SK-N-SH (cell line): ENCODE results near the gene CYP2S1. TPM values are rescaled to one million over a fixed set of nuclear protein-coding genes. Genes with fewer than 3 reads are reported as not detected.

Experiments used
- CTCF ChIA-PET: fragments of 300-600, 350-600 bp; formaldehyde crosslinking; extraction: SDS; loops from one replicate; lab custom pipeline; 2021; lab: Yijun Ruan, JAX
- POLR2A ChIA-PET: fragments of 350-600 bp; sonication (Branson Sonifier 250); formaldehyde crosslinking; extraction: SDS; loops from one replicate; lab custom pipeline; 2020; ENCODE audit warnings: antibody characterized with exemption, inconsistent platforms; lab: Yijun Ruan, JAX
- DNase-seq: peaks from one replicate; pipeline ENCODE4 v3.0.0; 2012
- H2AFZ ChIP-seq: fragments of 200-600 bp; sonication (generic); 2 replicates; pipeline ENCODE4 v1.8.1; 2016; ENCODE audit warnings: antibody characterized with exemption, mild to moderate bottlenecking, low read depth
- H3F3A ChIP-seq: fragments of 200-600 bp; sonication (generic); replicated peaks from 2 replicates; pipeline ENCODE3; 2016; ENCODE audit warnings: antibody characterized with exemption, mild to moderate bottlenecking; ENCODE audit not compliant: insufficient read depth
- H3K27ac ChIP-seq, 2 experiments: fragments of 200-500 bp in 1 of 2; fragments of 200-600 bp in 1 of 2; sonication (Bioruptor generic) in 1 of 2; sonication (generic), shearing (Covaris generic) in 1 of 2; 2 replicates each; pipeline versions ENCODE4 v1.5.1 to v1.6.1; 2014 to 2016; ENCODE audit warnings: low read depth in 2 of 2, inconsistent platforms in 1 of 2, low read length in 1 of 2, mild to moderate bottlenecking in 1 of 2, mixed read lengths in 1 of 2
- H3K27me3 ChIP-seq: fragments of 200-600 bp; sonication (generic), shearing (Covaris generic); 2 replicates; pipeline ENCODE4 v1.6.1; 2016; ENCODE audit warnings: mixed run types; ENCODE audit not compliant: insufficient read depth
- H3K36me3 ChIP-seq, 2 experiments: fragments of 200-500 bp in 1 of 2; fragments of 200-600 bp in 1 of 2; sonication (Bioruptor generic) in 1 of 2; sonication (generic) in 1 of 2; replicated peaks in 1 of 2; 2 replicates each; pipeline versions ENCODE3 to v1.5.1; 2014 to 2016; ENCODE audit warnings: low read length in 1 of 2, mild to moderate bottlenecking in 1 of 2; ENCODE audit not compliant: insufficient read depth in 2 of 2, control insufficient read depth in 1 of 2
- H3K4me1 ChIP-seq, 2 experiments: fragments of 200-500 bp in 1 of 2; fragments of 200-600 bp in 1 of 2; sonication (Bioruptor generic) in 1 of 2; sonication (generic), shearing (Covaris generic) in 1 of 2; 2 replicates each; pipeline versions ENCODE4 v1.5.1 to v1.6.1; 2014 to 2016; ENCODE audit warnings: low read depth in 1 of 2, low read length in 1 of 2, mixed run types in 1 of 2; ENCODE audit not compliant: insufficient read depth in 2 of 2, control insufficient read depth in 1 of 2
- H3K4me2 ChIP-seq: fragments of 200-600 bp; sonication (generic), shearing (Covaris generic); 2 replicates; pipeline ENCODE4 v1.6.1; 2017; ENCODE audit warnings: mixed run types
- H3K4me3 ChIP-seq, 2 experiments: fragments of 200-500 bp in 1 of 2; fragments of 200-600 bp in 1 of 2; sonication (Bioruptor generic) in 1 of 2; sonication (generic), shearing (Covaris generic) in 1 of 2; 2 replicates each; pipeline versions ENCODE4 v1.5.1 to v1.8.1; 2014 to 2016; ENCODE audit warnings: low read depth in 2 of 2, inconsistent platforms in 1 of 2, low read length in 1 of 2, mild to moderate bottlenecking in 1 of 2, mixed read lengths in 1 of 2, moderate library complexity in 1 of 2
- H3K79me2 ChIP-seq: fragments of 200-600 bp; sonication (generic); 2 replicates; pipeline ENCODE4 v1.8.1; 2017; ENCODE audit warnings: mild to moderate bottlenecking; ENCODE audit not compliant: insufficient read depth
- H3K9ac ChIP-seq: fragments of 200-600 bp; sonication (generic); 2 replicates; pipeline ENCODE4 v1.6.1; 2017; ENCODE audit warnings: mixed run types
- H3K9me2 ChIP-seq: fragments of 200-600 bp; sonication (generic); 2 replicates; pipeline ENCODE4 v1.6.1; 2017; ENCODE audit warnings: mixed run types
- H3K9me3 ChIP-seq: fragments of 200-600 bp; sonication (generic); 2 replicates; pipeline ENCODE4 v1.6.1; 2017; ENCODE audit warnings: mixed run types, mild to moderate bottlenecking, moderate library complexity
- H4K20me1 ChIP-seq: fragments of 200-600 bp; sonication (generic); 2 replicates; pipeline ENCODE4 v1.6.1; 2017; ENCODE audit warnings: mild to moderate bottlenecking, mixed run types; ENCODE audit not compliant: insufficient read depth
- CHD2 ChIP-seq: fragments of 150-350 bp; IDR thresholded peaks from 2 replicates; pipeline ENCODE4 v1.6.1; 2018; ENCODE audit warnings: low read length; ENCODE audit not compliant: partially characterized antibody
- FOSL2 ChIP-seq: IDR thresholded peaks from 2 replicates; pipeline ENCODE4 v1.4.0; 2012; ENCODE audit warnings: low read depth, mild to moderate bottlenecking, moderate library complexity, borderline replicate concordance
- GABPA ChIP-seq: IDR thresholded peaks from 2 replicates; pipeline ENCODE4 v1.4.0; 2012; ENCODE audit warnings: low read depth, mild to moderate bottlenecking
- JUND ChIP-seq: IDR thresholded peaks from 2 replicates; pipeline ENCODE4 v1.4.0; 2012
- NFIC ChIP-seq: IDR thresholded peaks from 2 replicates; pipeline ENCODE4 v1.4.0; 2012; ENCODE audit warnings: borderline replicate concordance
- NRF1 ChIP-seq: IDR thresholded peaks from 2 replicates; pipeline ENCODE4 v1.6.1; 2012; ENCODE audit warnings: low read depth, mild to moderate bottlenecking, low read length
- PBX3 ChIP-seq: IDR thresholded peaks from 2 replicates; pipeline ENCODE4; 2012
- POLR2AphosphoS5 ChIP-seq: IDR thresholded peaks from 2 replicates; pipeline ENCODE4 v1.6.1; 2012; ENCODE audit warnings: low read depth, low read length
- RAD21 ChIP-seq: IDR thresholded peaks from 2 replicates; pipeline ENCODE4 v1.6.1; 2012; ENCODE audit warnings: mild to moderate bottlenecking, low read length
- REST ChIP-seq: IDR thresholded peaks from 2 replicates; pipeline ENCODE4 v1.6.1; 2012; ENCODE audit warnings: mild to moderate bottlenecking, low read depth, low read length, moderate library complexity
- SIN3A ChIP-seq: IDR thresholded peaks from 2 replicates; pipeline ENCODE4 v1.6.1; 2012; ENCODE audit warnings: low read depth, mild to moderate bottlenecking, low read length, moderate library complexity, borderline replicate concordance
- SMC3 ChIP-seq: IDR thresholded peaks from 2 replicates; pipeline ENCODE4 v1.6.1; 2012; ENCODE audit warnings: low read depth, low read length, improper control_type of control experiment
- TAF1 ChIP-seq: IDR thresholded peaks from 2 replicates; pipeline ENCODE4 v1.6.1; 2012; ENCODE audit warnings: low read depth, mild to moderate bottlenecking, low read length, moderate library complexity, borderline replicate concordance
- TCF12 ChIP-seq: IDR thresholded peaks from 2 replicates; pipeline ENCODE4 v1.4.0; 2012
- YY1 ChIP-seq: IDR thresholded peaks from 2 replicates; pipeline ENCODE4 v1.4.0; 2012; ENCODE audit warnings: low read depth, mild to moderate bottlenecking
- WGBS: methylation state at CpG from one replicate; pipeline ENCODE4 v1.1.6; 2017; ENCODE audit warnings: low lambda C conversion rate; 5-methylcytosine and 5-hydroxymethylcytosine counted together
- polyA plus RNA-seq, 3 experiments: library from polyadenylated mRNA; depleted of rRNA; stranded (reverse); fragments of >200 nt; gene quantifications; 2 replicates each; pipeline ENCODE4 v1.2.3, GENCODE V29; 2012

CYP2S1 gene
- polyA plus RNA-seq, 1 of the 3 experiments (the other 2 are of a cell fraction), result 0.67 TPM

- TF ChIP-seq REST (peak; percentile 58), POLR2AphosphoS5 (peak; percentile 39; the same call in 1 of the 2 replicates), FOSL2 (peak; percentile 97), TCF12 (peak; percentile 84), PBX3 (peak; percentile 36; the same call in 1 of the 2 replicates), SMC3 (no peak), TAF1 (0 out of 2 replicates have a peak, but pooled peaks have one; percentile 17)
These were observed 32.4 kb downstream of the CYP2S1 start (continued) for GRCh38 chr19:41225238-41226052.

GRCh38 chr19:41226053-41226873 is 33.2 kb downstream of the CYP2S1 start:
- Histone ChIP-seq H3K36me3 (peaks cover 0 to 37% of the 10 kb centered on the region in 2 experiments), H3K27ac (peak overlapping the region; percentile 41 to 96), H3K4me1 (peaks cover 0 to 27% of the 10 kb centered on the region in 2 experiments; a peak in 2 of 4 replicates), H3K27me3 (no peaks in the 10 kb centered on the region), H3K4me2 (peak overlapping the region; percentile 87), H3K9me2 (no peaks in the 10 kb centered on the region), H3K9me3 (no peaks in the 10 kb centered on the region), H2AFZ (no peak overlapping the region), H3K9ac (peak overlapping the region; percentile 63), H3K4me3 (peak overlapping the region; percentile 9 to 49; a peak in 2 of 4 replicates), H3K79me2 (peaks cover 87% of the 10 kb centered on the region), H3F3A (peaks cover 55% of the 10 kb centered on the region), H4K20me1 (no peaks in the 10 kb centered on the region)
- 4% methylated on average over 26 of the region's 67 CpGs for WGBS
- POLR2A ChIA-PET, result no interaction called here
- peak; percentile 56 for DNase-seq
- CTCF ChIA-PET, result interaction anchor here (0.8 kb wide), 1 partner anchor 22 kb away, joined by 3 read pairs; no protein-coding TSS in a partner anchor
- TF ChIP-seq RAD21, result no peak
- 0 out of 2 replicates have a peak, but pooled peaks have one; percentile 34 for TF ChIP-seq SIN3A
- peak; percentile 62 for TF ChIP-seq JUND
- TF ChIP-seq NRF1, result no peak
- 0 out of 2 replicates have a peak, but pooled peaks have one; percentile 49 for TF ChIP-seq GABPA
- TF ChIP-seq NFIC, result peak; percentile 85
- TF ChIP-seq YY1, result no peak
- no peak for TF ChIP-seq CHD2
- no peak; the same call in 1 of the 2 replicates for TF ChIP-seq TAF1
- TF ChIP-seq REST, result no peak; the same call in 1 of the 2 replicates
- peak; percentile 24 for TF ChIP-seq PBX3
- no peak for TF ChIP-seq POLR2AphosphoS5
